Activated CD4-positive, alpha-beta T cell treated with anti-CD3 and anti-CD28 coated beads, Interleukin-2, amount 50 U/mL, for 1 hour (primary cell): ENCODE measurements around the gene KCNK17.

ENCODE experiments used
- DNase-seq: peaks from one replicate; pipeline ENCODE4 v3.0.0-alpha.2; 2020

The KCNK17 gene

GRCh38 chr6:39266375-39266774 is 47.8 kb downstream of the KCNK17 start:
- DNase-seq: no peak

- no peak for DNase-seq
Measured at GRCh38 chr6:39263303-39264037, 50.7 kb downstream of the KCNK17 start.

- no peak for DNase-seq
Measured at GRCh38 chr6:39261751-39262150, 52.5 kb downstream of the KCNK17 start.

DNA sequence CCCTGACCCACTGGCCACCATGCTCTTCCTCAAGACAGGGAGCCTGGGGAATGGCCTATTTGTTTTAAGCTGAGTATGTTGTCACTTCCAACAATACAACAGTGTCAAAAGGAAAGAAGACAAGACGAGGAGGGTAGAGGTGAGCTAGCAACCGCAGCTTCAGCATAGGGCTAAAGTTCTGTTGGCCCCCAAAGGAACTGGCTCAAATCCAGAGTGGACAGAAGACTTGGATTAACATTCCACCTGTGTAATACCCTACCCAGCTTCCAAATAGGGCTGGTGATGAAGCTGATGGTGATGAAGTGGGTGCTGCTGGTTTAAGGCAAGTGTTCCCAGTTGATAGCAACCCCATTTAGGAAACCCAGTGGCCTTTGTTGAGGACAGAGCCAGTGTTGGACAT is 53.3 kb downstream of the KCNK17 start:
- DNase-seq: no peak

GRCh38 chr6:39260456-39260855 is 53.8 kb downstream of the KCNK17 start:
- no peak for DNase-seq

GRCh38 chr6:39256294-39256940 is 57.8 kb downstream of the KCNK17 start:
- DNase-seq: no peak

DNA sequence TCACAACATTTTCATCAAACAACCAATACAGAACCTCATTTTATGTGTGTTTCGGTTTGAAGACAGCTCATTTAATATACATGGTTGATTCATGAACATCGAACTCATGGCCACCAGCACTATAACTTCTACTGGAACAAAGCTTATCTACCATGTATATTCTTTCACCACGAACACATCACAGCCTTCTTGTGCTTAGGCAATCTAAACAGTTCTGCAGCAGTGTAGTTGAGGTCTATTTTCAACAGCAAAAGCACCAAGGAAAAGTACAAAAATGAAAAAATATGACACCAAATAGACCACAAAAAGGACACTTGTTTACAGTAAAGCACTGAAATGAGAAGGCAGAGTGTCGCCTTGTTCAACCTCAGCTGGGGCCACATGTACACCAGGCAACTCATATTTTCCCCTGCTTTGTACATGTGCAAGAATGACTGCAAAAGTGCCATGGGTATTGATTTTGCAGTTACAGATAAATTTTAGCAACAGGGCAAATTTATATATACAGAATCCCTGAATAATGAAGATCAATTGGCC is 59.2 kb downstream of the KCNK17 start:
- no peak for DNase-seq

GRCh38 chr6:39251406-39251805 is 62.8 kb downstream of the KCNK17 start:
- no peak for DNase-seq

- no peak for DNase-seq
Measured at GRCh38 chr6:39250507-39250906, 63.7 kb downstream of the KCNK17 start.

DNA sequence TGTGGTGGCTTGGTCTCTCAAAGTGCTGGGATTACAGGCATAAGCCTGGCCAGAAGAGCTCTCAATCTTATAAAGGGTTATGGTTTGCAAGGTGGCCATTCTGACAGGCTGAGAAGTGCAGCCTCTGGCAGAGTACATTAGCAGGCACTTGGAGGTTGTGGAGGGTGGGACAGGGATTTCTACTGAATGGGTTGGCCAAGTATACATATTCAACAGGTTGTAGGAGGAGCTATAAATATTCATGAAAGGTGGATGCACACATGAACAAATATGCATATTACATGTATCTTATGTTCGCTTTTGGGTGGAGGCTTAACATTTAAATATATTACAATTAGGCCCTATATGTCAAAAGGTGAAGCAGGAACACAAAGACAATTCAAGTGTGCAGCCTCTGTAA is 64.9 kb downstream of the KCNK17 start:
- DNase-seq: no peak
